ENCODE results near the gene ASB16.
A peak's percentile ranks its signal among the peaks of the same experiment; 100 is the strongest.

ASB16 gene, protein sequence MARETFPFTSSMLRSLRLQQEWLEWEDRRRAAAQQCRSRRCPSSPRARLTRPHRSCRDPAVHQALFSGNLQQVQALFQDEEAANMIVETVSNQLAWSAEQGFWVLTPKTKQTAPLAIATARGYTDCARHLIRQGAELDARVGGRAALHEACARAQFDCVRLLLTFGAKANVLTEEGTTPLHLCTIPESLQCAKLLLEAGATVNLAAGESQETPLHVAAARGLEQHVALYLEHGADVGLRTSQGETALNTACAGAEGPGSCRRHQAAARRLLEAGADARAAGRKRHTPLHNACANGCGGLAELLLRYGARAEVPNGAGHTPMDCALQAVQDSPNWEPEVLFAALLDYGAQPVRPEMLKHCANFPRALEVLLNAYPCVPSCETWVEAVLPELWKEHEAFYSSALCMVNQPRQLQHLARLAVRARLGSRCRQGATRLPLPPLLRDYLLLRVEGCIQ

GRCh38 chr17:44170499-44171201, at the start of gene ASB16:
Gene ASB16, plus strand, starts transcription at chr17:44170704. Its CDS starts 86 bp downstream, at chr17:44170790.
- TF ChIP-seq CTCF (IDR thresholded peaks at IDR 0.05; ENCODE audit: insufficient read depth, low read depth, low read length, missing control alignments), result no peak
- no peak within 1 kb of the TSS for H3K4me3 ChIP-seq (ENCODE audit: low read depth, low read length)
- DNase-seq (ENCODE audit: low read depth), result no peak

DNA sequence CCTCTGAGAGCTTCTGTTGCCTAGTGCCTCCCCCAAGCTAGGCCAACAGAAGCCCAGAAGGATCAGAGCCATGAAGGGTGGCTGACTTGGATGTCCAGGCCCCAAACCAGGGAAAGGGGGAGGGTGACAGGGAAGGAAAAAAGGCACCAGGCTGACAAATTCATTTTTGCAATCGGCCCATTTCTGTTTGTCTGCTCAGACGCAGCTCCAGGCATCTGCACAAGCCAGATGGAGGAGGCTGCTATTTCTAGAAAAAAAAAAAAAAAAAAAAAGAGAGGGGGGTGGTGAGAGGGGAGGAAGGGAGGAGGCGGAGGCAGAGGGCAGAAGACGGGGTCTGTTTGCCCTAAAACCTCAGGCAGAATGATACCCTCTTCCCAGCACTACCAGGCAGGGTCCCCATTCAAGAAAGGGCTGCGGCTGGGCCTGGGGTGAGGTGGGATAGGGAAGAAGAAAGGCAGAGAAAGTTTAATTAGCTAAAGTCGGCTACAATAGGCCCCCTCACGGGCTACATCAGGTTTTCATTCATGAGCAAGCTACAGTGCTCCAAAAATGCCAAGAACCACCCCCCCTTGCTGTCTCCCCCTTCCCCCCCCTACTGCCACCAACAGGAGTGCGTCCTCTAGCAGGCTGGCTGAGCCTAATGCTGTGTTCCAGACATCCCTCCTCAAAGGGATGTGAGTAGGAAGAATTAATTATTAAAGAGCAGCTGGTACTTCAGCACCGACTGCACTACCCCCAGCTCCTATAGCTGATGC, 49.5 kb upstream of the ASB16 start:
- H3K4me3 ChIP-seq (ENCODE audit: low read depth, low read length), result no peak overlapping the region
- no peak for TF ChIP-seq CTCF (IDR thresholded peaks at IDR 0.05; ENCODE audit: insufficient read depth, low read depth, low read length, missing control alignments)
- no peak for DNase-seq (ENCODE audit: low read depth)

DNA sequence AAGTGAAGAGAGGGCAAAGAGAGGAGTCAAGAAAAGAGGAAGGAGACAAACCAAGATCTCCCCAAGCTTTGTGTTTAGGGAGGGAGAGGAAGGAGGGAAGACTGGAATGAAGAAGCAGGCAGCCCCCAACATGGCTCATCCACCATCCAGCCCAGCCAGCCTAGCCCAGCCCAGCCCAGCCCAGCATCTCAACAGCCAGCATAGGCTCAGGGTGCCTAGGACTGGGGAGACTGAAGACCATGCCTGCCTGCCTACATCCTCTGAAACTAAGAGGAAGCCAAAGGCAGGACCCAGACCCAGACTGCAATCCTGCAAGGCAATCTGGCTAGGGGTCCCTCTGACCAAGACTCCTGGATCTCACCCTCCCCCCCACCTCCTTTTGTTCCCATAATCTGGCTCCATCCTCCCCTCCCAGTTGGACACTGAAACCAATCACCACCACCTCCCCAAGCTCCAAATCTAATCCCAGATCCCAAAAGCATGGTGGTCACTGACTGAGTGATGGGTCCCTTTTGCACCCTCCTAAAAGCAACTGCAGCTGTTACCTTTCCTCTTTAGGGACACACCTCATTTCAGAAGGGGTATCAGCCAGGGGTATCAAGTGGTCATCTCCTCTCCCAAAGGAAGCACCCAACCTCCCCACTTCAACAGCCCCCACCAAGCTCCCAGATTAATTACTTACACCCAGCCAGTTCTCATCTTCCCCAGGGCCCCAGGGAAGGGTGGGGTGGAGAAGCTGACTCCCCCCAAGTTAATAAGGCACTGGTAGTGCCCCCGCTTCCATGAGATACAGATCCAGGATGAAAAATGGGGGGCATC, 48.3 kb upstream of the ASB16 start:
- peak overlapping the region; percentile 92 for H3K4me3 ChIP-seq (ENCODE audit: low read depth, low read length)
- TF ChIP-seq CTCF (IDR thresholded peaks at IDR 0.05; ENCODE audit: insufficient read depth, low read depth, low read length, missing control alignments), result no peak
- DNase-seq (ENCODE audit: low read depth), result no peak

DNA sequence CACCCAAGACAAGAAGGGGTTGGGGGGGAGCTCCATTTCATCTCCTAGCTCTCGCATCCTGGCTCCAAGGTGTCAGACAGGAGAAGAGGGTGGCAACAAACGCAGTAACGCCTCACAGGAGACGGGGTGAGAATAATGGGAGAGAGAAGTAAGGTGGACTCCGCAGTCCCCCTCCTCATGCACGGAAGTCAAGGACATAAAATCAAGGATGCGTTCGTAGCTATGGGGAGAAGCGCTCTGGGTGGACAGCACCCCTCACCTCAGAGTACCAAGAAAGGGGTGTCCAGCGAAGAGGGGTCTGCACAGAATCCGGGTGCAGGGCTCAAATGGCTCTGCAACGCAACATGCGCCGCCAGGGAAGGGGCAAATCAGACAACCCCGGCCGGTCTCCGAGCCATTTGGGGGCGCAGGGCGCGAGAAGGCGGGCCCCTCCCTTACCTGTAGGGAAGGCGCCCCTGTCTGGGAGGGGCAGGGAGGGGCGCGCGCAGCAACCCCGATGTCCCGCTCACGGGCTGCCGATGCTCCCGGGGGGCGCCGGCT, 47.6 kb upstream of the ASB16 start:
- DNase-seq (ENCODE audit: low read depth), result peak; percentile 21
- peak overlapping the region; percentile 92 for H3K4me3 ChIP-seq (ENCODE audit: low read depth, low read length)
- TF ChIP-seq CTCF (IDR thresholded peaks at IDR 0.05; ENCODE audit: insufficient read depth, low read depth, low read length, missing control alignments), result no peak

DNA sequence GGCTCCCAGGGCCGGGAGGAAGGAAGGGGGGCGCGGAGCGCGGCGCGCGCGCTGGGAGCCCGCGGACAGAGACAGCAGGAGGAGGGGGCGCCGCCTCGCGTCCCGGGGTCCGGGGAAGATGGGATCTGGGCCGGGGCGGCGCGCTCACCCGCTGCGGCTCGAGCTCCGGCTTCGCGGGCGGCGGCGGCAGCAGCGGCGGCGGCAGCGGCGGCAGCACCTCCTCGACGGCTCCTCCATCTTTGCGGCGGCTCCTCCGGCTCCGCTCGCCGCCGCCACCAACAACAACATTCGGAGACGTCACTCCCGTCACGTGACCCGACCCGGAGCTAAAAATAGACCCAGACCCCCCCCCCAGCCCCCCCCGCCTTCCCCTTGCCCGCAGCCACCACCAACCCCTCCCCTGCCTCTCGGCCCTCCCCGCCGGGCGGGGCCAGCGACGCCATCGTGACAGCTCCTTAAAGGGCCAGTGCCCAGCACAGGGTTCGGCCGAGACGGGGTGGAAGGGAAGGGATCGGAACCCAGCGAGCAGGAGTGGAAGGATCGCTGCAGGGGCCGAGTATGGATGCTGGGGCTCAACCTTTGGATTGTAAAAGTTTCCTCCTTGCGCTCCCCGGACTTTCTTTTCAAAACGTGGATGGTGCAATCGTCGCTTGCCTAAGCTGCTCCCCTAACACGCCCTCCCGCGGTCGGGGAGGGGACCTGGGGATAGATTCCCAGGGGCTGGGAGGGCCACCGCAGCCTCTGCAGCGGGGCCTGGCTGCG, 47.0 kb upstream of the ASB16 start, which contains the start of gene HDAC5:
Gene HDAC5 (minus strand): TSS at position 286 of the 762 bp plus-strand sequence. CDS start 6,126 bp downstream, outside the sequence.
- peak; percentile 67 for TF ChIP-seq CTCF (IDR thresholded peaks at IDR 0.05; ENCODE audit: insufficient read depth, low read depth, low read length, missing control alignments)
- peak; percentile 96 for DNase-seq (ENCODE audit: low read depth)
- H3K4me3 ChIP-seq (ENCODE audit: low read depth, low read length), result peak within 1 kb of the TSS; percentile 92
